AG04449 (cell line): ENCODE results near the gene RINT1.

ENCODE experiments used
- CTCF ChIA-PET: fragments of 350-600 bp; formaldehyde crosslinking; extraction: SDS; loops from one replicate; lab custom pipeline; 2021; ENCODE audit warnings: antibody characterized with exemption; lab: Yijun Ruan, JAX
- POLR2A ChIA-PET: fragments of 400-600, 350-600 bp; formaldehyde crosslinking; extraction: SDS; loops from one replicate; lab custom pipeline; 2020; ENCODE audit warnings: antibody characterized with exemption, inconsistent platforms; lab: Yijun Ruan, JAX
- DNase-seq: peaks from one replicate; pipeline ENCODE4 v3.0.0-alpha.2; 2010; ENCODE audit warnings: low read depth, low spot score
- H3K4me3 ChIP-seq: 2 replicates; pipeline ENCODE4 v1.5.1; 2011; ENCODE audit warnings: low read depth, mild to moderate bottlenecking, control low read depth, low read length
- CTCF ChIP-seq: IDR thresholded peaks from one replicate; pipeline ENCODE4 v1.5.1; 2011; ENCODE audit warnings: mild to moderate bottlenecking, moderate library complexity, low read length, control low read depth, inconsistent platforms; ENCODE audit not compliant: insufficient read depth; ENCODE audit errors: missing control alignments

Gene RINT1

GRCh38 chr7:105581066-105581811 lies 49.2 kb downstream of the RINT1 start, which contains the start of gene EFCAB10:
TSS of gene EFCAB10 (minus strand) at chr7:105581493. CDS start at chr7:105581463, 30 bp downstream.
- CTCF ChIA-PET, result interaction anchor here (0.6 to 1.3 kb wide), 7 partner anchors 8 to 719 kb away, joined by 3 to 8 read pairs (median 5); partner anchors contain the start of gene RINT1
- H3K4me3 ChIP-seq, result peak within 1 kb of the TSS; percentile 55
- DNase-seq, result no peak
- POLR2A ChIA-PET, result interaction anchor here (0.6 to 1.1 kb wide), 2 partner anchors 49 to 662 kb away, joined by 3 to 4 read pairs; partner anchors contain the start of gene RINT1
- no peak for TF ChIP-seq CTCF

- H3K4me3 ChIP-seq, result no peak overlapping the region
- ChIA-PET CTCF (no interaction called here), POLR2A (no interaction called here)
- no peak for TF ChIP-seq CTCF
- no peak for DNase-seq
These were observed 51.1 kb downstream of the RINT1 start for GRCh38 chr7:105583061-105583460.

- ChIA-PET CTCF (no interaction called here), POLR2A (no interaction called here)
- no peak for DNase-seq
- H3K4me3 ChIP-seq, result no peak overlapping the region
- TF ChIP-seq CTCF, result no peak
These were observed 52.2 kb downstream of the RINT1 start for GRCh38 chr7:105584165-105584564.

GRCh38 chr7:105585850-105586500 lies 54.0 kb downstream of the RINT1 start:
- no peak for TF ChIP-seq CTCF
- H3K4me3 ChIP-seq, result no peak overlapping the region
- CTCF ChIA-PET, result interaction anchor here (1.2 to 1.7 kb wide), 3 partner anchors 9 to 184 kb away, joined by 4 to 6 read pairs (median 5); partner anchors contain the start of gene RINT1
- no peak for DNase-seq
- POLR2A ChIA-PET, result no interaction called here

GRCh38 chr7:105587909-105588635 lies 56.1 kb downstream of the RINT1 start:
- CTCF ChIA-PET, result interaction anchor here (0.8 to 1.4 kb wide), 5 partner anchors 12 to 666 kb away, joined by 3 to 4 read pairs (median 3); no protein-coding TSS in a partner anchor
- POLR2A ChIA-PET, result no interaction called here
- DNase-seq, result no peak
- H3K4me3 ChIP-seq, result no peak overlapping the region
- TF ChIP-seq CTCF, result no peak
